A549 (cell line): Measurements from ENCODE around the gene PFN1.

Source experiments
- CHD2 ChIP-seq: fragments of 150-350 bp; IDR thresholded peaks from 2 replicates; pipeline ENCODE4 v1.6.1; 2014; ENCODE audit warnings: low read length; ENCODE audit not compliant: partially characterized antibody
- CTCF ChIP-seq: fragments of >200 bp; sonication (Bioruptor Twin); formaldehyde crosslinking; IDR thresholded peaks from 3 replicates; pipeline ENCODE4 v1.5.1; 2016
- FOXS1 ChIP-seq: fragments of 250-450 bp; sonication (Bioruptor Pico); IDR thresholded peaks from 2 replicates; pipeline ENCODE4 v1.5.0; 2020; ENCODE audit warnings: mild to moderate bottlenecking, moderate library complexity
- GATA3 ChIP-seq: IDR thresholded peaks from 2 replicates; pipeline ENCODE4 v1.6.1; 2012; ENCODE audit warnings: borderline replicate concordance
- HDAC2 ChIP-seq: fragments of 200-600 bp; sonication (generic); IDR thresholded peaks from 2 replicates; pipeline ENCODE4 v1.6.1; 2016
- MYC ChIP-seq: IDR thresholded peaks from 2 replicates; pipeline ENCODE4 v1.6.1; 2012; ENCODE audit warnings: mild to moderate bottlenecking, inconsistent platforms, low read length, improper control_type of control experiment, borderline replicate concordance
- PHF8 ChIP-seq: fragments of 200-600 bp; sonication (generic); IDR thresholded peaks from 2 replicates; pipeline ENCODE4 v1.6.1; 2016; ENCODE audit warnings: low read depth, mild to moderate bottlenecking, antibody characterized with exemption, moderate library complexity, borderline replicate concordance
- POLR2A ChIP-seq: IDR thresholded peaks from 2 replicates; pipeline ENCODE4 v1.6.1; 2012; ENCODE audit warnings: mild to moderate bottlenecking, low read length
- POLR2AphosphoS2 ChIP-seq: conservative IDR thresholded peaks from 2 replicates; pipeline ENCODE4 v1.6.1; 2012; ENCODE audit warnings: low read length, improper control_type of control experiment, inconsistent platforms
- RAD21 ChIP-seq, 2 experiments: fragments of >200 bp in 1 of 2; sonication (Bioruptor Twin) in 1 of 2; formaldehyde crosslinking in 1 of 2; IDR thresholded peaks in 1 of 2; conservative IDR thresholded peaks in 1 of 2; 2 replicates in 1 of 2; 3 replicates in 1 of 2; pipeline ENCODE4 v1.6.1; 2012 to 2018; ENCODE audit warnings: inconsistent platforms in 1 of 2
- REST ChIP-seq: fragments of 200-600 bp; sonication (generic); IDR thresholded peaks from 2 replicates; pipeline ENCODE4 v1.6.1; 2016; ENCODE audit warnings: antibody characterized with exemption, mild to moderate bottlenecking, moderate library complexity
- SMC3 ChIP-seq: fragments of >200 bp; sonication (Bioruptor Twin); formaldehyde crosslinking; IDR thresholded peaks from 3 replicates; pipeline ENCODE4 v1.6.1; 2018; ENCODE audit warnings: inconsistent platforms
- ZFP36 ChIP-seq: fragments of 450-650 bp; IDR thresholded peaks from 2 replicates; pipeline ENCODE4 v1.6.1; 2014; ENCODE audit warnings: borderline replicate concordance; ENCODE audit not compliant: partially characterized antibody

GRCh38 chr17:4938688-4939545 is 9.4 kb downstream of the PFN1 start:
- no peak for TF ChIP-seq POLR2A
- TF ChIP-seq REST: no peak
- no peak for TF ChIP-seq CHD2
- no peak for TF ChIP-seq FOXS1 (CRISPR knock-in tag)
- no peak for TF ChIP-seq CTCF
- TF ChIP-seq PHF8: no peak
- TF ChIP-seq POLR2AphosphoS2: no peak
- no peak for TF ChIP-seq RAD21 (conservative IDR thresholded peaks at IDR 0.05 in 1 of 2, IDR thresholded peaks at IDR 0.05 in 1 of 2)
- no peak for TF ChIP-seq MYC
- no peak for TF ChIP-seq SMC3
- no peak for TF ChIP-seq HDAC2
- no peak for TF ChIP-seq ZFP36
- no peak for TF ChIP-seq GATA3
